Upper lobe of right lung (tissue), 1 donor: ENCODE data around the gene CACNB2. TPM values are rescaled to one million over a fixed set of nuclear protein-coding genes. Genes with fewer than 3 reads are reported as not detected.

ENCODE experiments used
- ATAC-seq: fragments of 200-7000 bp; cut with Tn5 transposase; one replicate; pipeline ENCODE4 v1.9.1; 2020; ENCODE audit warnings: mild to moderate bottlenecking, moderate library complexity
- DNase-seq: peaks from one replicate; pipeline ENCODE4 v3.0.0-alpha.2; 2020
- H3K27ac ChIP-seq: fragments of 200-600 bp; one replicate; pipeline ENCODE4 v1.8.0; 2022
- H3K27me3 ChIP-seq: fragments of 200-600 bp; one replicate; pipeline ENCODE4 v1.8.0; 2022; ENCODE audit warnings: mild to moderate bottlenecking
- H3K36me3 ChIP-seq: fragments of 200-600 bp; one replicate; pipeline ENCODE4 v1.8.0; 2022
- H3K4me1 ChIP-seq: fragments of 200-600 bp; one replicate; pipeline ENCODE4 v1.8.0; 2022
- H3K4me3 ChIP-seq: fragments of 200-600 bp; one replicate; pipeline ENCODE4 v1.8.0; 2022; ENCODE audit warnings: mild to moderate bottlenecking
- H3K9me3 ChIP-seq: fragments of 200-600 bp; one replicate; pipeline ENCODE4 v1.8.0; 2022
- CTCF ChIP-seq: fragments of 200-600 bp; IDR thresholded peaks from one replicate; pipeline ENCODE4 v1.8.0; 2022; ENCODE audit warnings: antibody characterized with exemption
- intact Hi-C: fragments of 100-400 bp; cut with DNase I; formaldehyde crosslinking; loops from one replicate; pipeline ENCODE4 v1.11.0; 2022
- total RNA-seq: library from RNA; stranded (reverse); fragmentation: NEBNext Ultra II Directional; extraction: Animal tissue kit (Norgen Biotek cat#: 25700); gene quantifications from one replicate; pipeline ENCODE4 v1.2.1, GENCODE V29; 2021
- donor health status: DM: no; HTN: yes; CAD: no; lungs with severe emphysema.

CACNB2 gene
- total RNA-seq, 1 donor from 2014 or later: 4.2 TPM

- ATAC-seq: no peak
- no peak for DNase-seq
- Histone ChIP-seq H3K4me3 (no peak overlapping the region), H3K4me1 (no peaks in the 10 kb centered on the region), H3K36me3 (no peaks in the 10 kb centered on the region), H3K9me3 (no peaks in the 10 kb centered on the region), H3K27ac (no peak overlapping the region), H3K27me3 (no peaks in the 10 kb centered on the region)
- intact Hi-C loops: no loop called here
- no peak for TF ChIP-seq CTCF
Measured at GRCh38 chr10:18557960-18558359, 417.7 kb downstream of the CACNB2 start.

- Histone ChIP-seq H3K36me3 (no peaks in the 10 kb centered on the region), H3K27me3 (no peaks in the 10 kb centered on the region), H3K27ac (no peak overlapping the region), H3K4me1 (no peaks in the 10 kb centered on the region), H3K9me3 (no peaks in the 10 kb centered on the region), H3K4me3 (no peak overlapping the region)
- intact Hi-C loops: no loop called here
- no peak for DNase-seq
- no peak for TF ChIP-seq CTCF
- no peak for ATAC-seq
Measured at GRCh38 chr10:18561861-18562551, 421.8 kb downstream of the CACNB2 start.

GRCh38 chr10:18563003-18563726, 422.9 kb downstream of the CACNB2 start:
- ATAC-seq (no peak), DNase-seq (no peak)
- Histone ChIP-seq H3K4me1 (no peaks in the 10 kb centered on the region), H3K27ac (no peak overlapping the region), H3K9me3 (no peaks in the 10 kb centered on the region), H3K4me3 (no peak overlapping the region), H3K36me3 (no peaks in the 10 kb centered on the region), H3K27me3 (no peaks in the 10 kb centered on the region)
- TF ChIP-seq CTCF: no peak
- intact Hi-C loops: no loop called here

GRCh38 chr10:18565006-18565405, 424.8 kb downstream of the CACNB2 start:
- H3K27me3 ChIP-seq: no peaks in the 10 kb centered on the region
- intact Hi-C loops: no loop called here
- no peak overlapping the region for H3K4me3 ChIP-seq
- DNase-seq (no peak), ATAC-seq (no peak)
- no peak for TF ChIP-seq CTCF
- H3K27ac ChIP-seq: no peak overlapping the region
- no peaks in the 10 kb centered on the region for H3K9me3 ChIP-seq
- no peaks in the 10 kb centered on the region for H3K36me3 ChIP-seq
- H3K4me1 ChIP-seq: no peaks in the 10 kb centered on the region

- no peaks in the 10 kb centered on the region for H3K36me3 ChIP-seq
- intact Hi-C loops: no loop called here
- H3K9me3 ChIP-seq: no peaks in the 10 kb centered on the region
- no peaks in the 10 kb centered on the region for H3K4me1 ChIP-seq
- TF ChIP-seq CTCF: no peak
- no peak for DNase-seq
- H3K27ac ChIP-seq: no peak overlapping the region
- H3K27me3 ChIP-seq: no peaks in the 10 kb centered on the region
- H3K4me3 ChIP-seq: no peak overlapping the region
- ATAC-seq: no peak
Measured at GRCh38 chr10:18566177-18566576, 426.0 kb downstream of the CACNB2 start.
